GM21825 (cell line): ENCODE results near the gene SLC25A36.
"Not testable (repeated sequence)": the region's sequence is repeated elsewhere in the genome, so short reads cannot be mapped to it uniquely, and the experiment has no call there.

Experiments used
- ATAC-seq: cut with Tn5 transposase; IDR thresholded peaks from one replicate; pipeline ENCODE4 v1.9.1; 2021; ENCODE audit warnings: mild to moderate bottlenecking, moderate library complexity; ENCODE audit not compliant: unreplicated experiment

Gene SLC25A36

DNA sequence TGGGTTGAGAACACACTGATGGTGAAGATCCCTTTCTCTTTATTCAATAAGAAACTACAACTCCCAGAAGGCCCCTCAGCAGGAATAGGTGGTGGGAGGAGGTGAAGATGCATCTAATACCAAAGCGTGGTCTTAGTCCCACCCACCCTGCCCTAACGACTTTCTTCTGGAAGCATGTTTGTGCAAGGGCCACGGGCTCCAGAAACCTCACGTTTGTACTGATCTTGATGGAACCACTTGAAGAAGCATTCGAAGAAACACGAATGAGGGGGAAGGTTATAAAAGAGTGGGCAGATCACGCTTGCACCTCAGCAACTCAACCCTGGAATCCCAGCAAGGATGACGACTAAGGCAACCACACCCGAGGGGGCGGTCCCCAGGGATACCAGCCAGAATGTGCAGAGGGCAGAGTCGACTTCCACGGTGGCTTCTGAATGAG lies 10.6 kb upstream of the SLC25A36 start:
- no peak for ATAC-seq

DNA sequence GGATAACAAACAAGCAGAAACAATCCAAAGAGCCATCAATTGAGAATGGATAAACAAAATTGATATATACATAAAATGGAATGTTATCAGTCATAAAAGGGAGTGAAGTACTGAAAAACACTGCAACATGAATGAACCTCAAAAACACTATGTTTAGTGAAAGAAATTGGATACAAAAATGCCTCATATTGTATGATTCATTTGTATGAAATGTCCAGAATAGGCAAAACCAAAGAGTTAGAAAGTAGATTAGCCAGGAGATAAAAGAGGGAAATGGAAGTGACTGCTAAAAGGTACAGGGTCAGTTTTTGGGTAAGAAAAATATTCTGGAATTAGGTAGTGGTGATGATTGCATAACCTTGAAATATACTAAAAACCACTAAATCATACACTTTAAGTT lies 9.8 kb upstream of the SLC25A36 start:
- ATAC-seq, result no peak

DNA sequence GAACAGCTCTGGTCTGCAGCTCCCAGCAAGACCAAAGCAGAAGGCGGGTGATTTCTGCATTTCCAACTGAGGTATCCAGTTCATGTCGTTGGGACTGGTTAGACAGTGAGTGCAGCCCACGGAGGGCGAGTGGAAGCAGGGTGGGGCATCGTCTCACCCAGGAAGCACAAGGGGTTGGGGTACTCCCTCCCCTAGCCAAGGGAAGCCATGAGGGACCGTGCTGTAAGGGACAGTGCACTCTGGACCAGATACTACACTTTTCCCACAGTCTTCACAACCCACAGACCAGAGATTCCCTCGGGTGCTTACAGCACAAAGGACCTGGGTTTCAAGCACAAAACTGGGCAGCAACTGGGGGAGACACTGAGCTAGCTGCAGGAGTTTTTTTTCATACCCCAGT lies 8.5 kb upstream of the SLC25A36 start:
- no peak for ATAC-seq

- no peak for ATAC-seq
Observed at GRCh38 chr3:140933552-140933951, 8.1 kb upstream of the SLC25A36 start.

DNA sequence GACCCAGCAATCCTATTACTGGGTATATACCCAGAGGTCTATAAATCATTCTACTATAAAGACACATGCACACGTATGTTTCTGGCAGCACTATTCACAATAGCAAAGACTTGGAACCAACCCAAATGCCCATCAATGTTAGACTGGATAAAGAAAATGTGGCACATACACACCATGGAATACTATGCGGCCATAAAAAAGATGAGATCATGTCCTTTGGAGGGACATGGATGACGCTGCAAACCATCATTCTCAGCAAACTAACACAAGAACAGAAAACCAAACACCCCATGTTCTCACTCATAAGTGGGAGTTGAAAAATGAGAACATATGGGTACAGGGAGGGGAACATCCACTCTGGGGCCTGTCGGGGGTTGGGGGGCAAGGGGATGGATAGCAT lies 2.3 kb upstream of the SLC25A36 start:
- ATAC-seq, result not testable (repeated sequence)

GRCh38 chr3:140941090-140941433 lies 574 bp upstream of the SLC25A36 start:
- no peak for ATAC-seq

DNA sequence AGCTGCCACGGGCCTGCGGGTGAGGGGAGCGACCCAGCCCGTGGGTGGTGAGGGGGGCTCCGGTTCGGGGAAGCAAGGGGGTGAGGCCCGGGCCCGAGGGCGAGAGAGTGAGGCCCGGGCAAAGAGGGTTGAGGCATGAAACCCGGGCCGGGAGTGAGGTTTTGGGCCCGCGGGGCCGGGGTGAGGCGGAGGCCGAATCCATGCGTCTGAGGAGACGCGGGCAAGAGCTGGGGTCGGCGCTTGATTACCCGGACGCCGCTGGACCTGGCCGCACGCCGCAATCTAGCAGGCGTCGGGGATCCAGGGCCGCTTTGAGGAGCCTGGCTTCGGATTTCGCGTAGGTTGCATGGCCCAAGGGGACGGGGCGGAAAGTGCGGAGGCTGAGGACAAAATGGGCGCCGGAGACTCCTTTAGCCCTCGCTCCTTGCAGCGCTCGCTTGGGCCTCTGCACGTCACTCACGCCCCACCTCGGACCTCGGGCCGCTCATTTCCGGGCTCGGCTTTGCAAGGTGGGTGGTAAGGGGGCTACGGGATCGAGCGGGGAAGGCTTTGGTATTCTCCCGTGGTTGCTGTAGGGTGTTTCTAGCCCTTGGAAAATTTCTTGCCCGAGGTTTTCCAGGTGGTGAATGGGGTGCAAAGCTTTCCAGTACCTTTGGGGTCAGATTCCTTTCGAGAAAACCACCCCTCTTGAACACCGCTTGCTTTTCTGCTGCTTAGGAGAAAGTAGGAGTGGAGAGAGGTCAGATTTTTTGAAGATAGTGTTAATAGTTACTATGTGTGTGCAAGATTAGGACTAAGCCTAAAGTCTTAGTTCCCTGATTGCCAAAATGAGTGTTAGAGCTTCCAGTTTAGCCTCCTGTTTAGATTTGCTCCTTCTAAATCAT lies 827 bp downstream of the SLC25A36 start:
- ATAC-seq, result peak; percentile 48

DNA sequence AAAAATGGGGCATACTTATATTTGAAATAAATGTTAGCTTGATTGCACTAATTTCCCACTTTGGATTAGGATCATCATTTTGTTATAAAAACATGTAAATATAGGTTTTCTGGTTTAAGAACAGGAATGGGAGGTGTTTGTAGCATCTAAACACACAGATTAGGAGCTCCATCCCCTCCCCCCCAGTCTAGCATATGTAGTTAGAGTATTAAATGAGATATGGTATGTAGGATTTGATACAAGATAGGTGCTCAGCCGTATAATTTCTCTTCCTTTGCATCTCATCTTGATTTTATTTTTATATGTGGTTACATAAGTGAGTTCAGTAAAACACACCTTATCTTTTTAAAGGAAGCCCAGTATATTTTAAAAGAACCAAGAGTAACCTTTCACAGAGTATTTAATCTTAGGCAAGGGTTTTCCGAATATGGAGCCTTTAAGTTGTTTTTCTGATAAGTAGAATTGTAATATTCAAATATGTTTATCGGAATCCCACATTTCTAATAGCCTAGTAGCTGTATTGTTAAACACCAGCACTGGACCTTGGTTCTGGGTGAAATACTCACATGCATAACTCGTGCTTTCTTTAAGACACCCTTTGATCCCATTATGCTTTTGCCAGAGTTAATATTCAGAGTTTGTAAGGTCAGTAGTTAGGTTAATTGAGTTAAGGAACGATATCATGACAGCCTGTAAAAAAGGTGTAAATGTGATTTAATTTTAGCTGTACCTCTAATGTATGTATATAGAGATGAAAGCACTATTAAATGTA lies 2.3 kb downstream of the SLC25A36 start:
- ATAC-seq, result no peak

DNA sequence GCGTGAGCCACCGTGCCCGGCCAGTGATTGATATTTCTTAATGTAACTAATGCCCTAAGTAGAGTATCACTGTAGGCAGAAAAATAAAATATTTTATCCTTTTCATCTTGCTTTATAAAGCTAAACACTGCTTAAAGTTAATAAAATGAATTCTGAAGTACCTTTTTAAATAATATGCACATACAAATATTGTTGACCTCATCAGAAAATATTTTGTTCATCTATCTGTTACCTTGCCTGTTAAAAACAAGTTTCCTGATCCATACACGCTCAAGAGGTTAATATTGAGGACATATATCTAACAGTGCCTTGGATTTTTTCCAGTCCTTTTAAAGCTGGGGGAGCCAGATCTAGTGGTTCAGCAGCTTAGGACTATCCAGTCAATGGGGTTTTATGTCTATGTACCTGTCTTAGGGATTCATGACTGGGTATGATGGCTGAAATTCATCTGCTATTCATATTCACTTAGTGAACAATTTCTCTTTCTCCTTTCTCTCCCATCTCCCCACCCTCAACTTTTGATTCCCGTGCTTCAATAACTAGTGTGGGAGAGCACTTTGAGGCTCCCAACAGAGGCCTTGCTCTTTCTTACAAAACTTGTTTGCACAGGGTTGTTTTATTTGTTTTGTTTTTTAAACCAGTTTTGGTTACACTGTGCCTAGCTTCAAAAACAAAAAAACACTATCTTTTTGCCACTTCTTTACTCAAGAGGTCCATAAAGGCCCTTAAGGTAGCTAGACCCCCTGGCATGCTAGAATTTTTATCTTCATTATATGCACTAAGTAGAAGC lies 7.0 kb downstream of the SLC25A36 start:
- ATAC-seq, result no peak

- ATAC-seq, result no peak
Observed at GRCh38 chr3:140950144-140950543, 8.5 kb downstream of the SLC25A36 start.

DNA sequence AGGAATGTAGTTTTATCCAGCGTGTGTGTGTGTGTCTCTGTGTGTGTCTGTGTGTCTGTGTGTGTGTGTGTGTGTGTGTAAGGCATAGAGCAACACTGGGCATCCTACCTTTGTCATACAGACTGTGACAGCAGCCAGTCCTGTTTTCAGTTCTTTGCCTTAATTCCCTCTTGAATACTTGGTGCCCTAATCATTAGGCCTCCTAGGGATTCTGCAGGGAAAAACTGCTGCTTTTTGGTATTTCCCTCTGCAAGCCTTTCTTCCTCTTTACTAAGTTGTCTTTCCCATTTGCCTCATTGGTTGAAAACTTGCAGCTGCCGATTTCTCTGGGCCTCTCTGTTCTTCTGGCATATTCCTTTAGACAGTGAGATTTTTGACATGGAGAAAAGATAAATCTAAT lies 9.2 kb downstream of the SLC25A36 start:
- no peak for ATAC-seq

GRCh38 chr3:140951750-140952149 lies 10.1 kb downstream of the SLC25A36 start:
- not testable (repeated sequence) for ATAC-seq

- no peak for ATAC-seq
Observed at GRCh38 chr3:140953028-140953960, 11.7 kb downstream of the SLC25A36 start.

DNA sequence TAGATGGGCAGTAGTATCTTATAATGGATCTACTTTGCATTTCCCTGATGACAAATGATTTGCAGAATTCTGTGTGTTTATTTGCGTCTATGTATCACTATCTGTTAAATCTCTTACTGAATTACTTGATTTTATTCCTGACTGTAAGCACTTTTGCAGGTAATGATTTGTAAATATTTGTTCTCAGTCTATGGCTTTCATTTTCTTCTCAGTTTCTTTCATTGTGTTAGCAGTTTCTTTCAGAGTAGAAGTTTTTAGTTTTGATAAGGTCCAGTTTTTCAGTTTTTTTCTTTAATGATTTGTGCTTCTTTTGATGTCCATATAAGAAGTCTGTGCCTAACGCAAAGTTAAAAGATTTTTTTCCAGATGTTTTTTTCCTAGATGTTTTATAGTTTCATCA lies 12.9 kb downstream of the SLC25A36 start:
- no peak for ATAC-seq

DNA sequence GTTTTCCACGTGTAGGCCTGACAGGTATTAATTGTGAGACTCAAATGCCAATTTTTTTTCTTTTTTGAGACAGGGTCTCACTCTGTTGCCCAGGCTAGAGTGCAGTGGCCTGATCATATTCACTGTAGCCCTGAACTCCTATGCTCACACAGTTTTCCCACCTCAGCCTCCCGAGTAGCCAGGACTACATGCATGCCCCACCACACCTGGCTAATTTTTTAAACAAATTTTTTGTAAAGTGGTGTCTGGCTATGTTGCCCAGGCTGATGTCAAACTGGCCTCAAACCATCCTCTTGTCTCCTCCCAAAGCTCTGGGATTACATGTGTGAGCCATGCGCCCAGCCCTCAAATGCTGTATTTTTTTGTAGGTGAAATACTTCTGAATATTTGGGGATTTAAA lies 14.0 kb downstream of the SLC25A36 start:
- no peak for ATAC-seq

DNA sequence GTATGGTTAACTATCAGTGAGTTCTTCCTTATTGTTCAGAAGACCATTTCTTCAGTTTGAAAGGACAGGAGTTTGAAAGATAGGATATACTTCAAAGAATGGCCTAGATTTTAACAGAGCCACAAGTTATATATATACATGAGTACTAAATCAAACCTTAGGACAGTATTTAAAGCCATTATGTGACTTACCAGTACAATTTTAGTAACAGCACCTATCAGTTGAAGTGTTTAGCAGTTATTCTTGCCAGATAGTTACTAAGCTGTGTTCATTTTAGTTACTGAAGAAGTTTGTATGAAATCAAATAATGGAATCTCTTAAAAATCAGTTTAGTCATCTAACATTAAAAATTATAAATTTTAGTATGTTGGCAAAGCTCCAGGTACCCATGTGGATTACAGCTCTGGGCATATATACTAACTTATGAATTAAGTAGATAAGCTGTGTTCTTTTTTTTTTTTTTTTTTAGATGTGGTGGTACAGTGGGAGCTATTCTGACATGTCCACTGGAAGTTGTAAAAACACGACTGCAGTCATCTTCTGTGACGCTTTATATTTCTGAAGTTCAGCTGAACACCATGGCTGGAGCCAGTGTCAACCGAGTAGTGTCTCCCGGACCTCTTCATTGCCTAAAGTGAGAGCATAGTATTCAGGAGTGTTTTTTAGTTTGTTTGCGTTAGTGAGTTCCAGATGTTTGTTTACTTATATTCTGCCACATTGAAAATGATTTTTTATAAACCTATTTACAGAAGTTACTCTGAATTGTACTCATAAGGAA lies 14.6 kb downstream of the SLC25A36 start:
- no peak for ATAC-seq

DNA sequence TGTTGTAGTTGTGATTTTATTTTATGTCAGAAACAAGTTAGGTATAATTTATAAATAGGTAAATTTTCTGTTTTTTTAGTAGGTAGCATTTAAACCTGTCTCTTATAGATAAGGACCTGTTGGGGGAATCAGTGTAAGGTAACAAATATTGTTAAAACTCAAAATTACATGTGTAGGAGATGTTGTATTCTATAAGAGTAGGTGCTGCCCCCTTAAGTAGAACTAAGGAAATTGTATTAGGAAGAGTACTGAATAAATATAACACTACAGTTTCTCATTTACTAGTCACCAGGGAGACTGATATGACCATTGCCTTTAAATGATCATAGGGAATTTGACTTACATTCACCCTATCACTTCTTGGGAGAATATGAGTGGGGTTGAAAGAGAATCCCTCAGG lies 31.2 kb downstream of the SLC25A36 start:
- no peak for ATAC-seq

DNA sequence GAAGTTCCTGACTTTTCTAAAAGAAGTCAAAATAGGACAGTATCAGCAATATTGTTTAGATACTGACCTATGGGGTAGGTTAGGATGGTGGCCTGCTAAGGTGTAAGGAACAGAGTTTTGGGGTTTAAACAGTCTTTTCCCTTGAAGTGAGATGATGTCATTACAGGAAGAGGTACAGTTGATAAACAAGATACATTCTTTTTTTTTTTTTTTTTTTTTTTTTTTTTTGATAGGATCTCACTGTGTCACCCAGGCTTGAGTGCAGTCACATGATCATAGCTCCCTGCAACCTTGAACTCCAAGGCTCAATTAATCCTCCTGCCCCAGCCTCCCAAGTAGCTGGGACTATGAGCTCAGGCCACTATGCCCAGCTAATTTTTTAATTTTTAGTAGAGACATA lies 33.3 kb downstream of the SLC25A36 start:
- no peak for ATAC-seq

DNA sequence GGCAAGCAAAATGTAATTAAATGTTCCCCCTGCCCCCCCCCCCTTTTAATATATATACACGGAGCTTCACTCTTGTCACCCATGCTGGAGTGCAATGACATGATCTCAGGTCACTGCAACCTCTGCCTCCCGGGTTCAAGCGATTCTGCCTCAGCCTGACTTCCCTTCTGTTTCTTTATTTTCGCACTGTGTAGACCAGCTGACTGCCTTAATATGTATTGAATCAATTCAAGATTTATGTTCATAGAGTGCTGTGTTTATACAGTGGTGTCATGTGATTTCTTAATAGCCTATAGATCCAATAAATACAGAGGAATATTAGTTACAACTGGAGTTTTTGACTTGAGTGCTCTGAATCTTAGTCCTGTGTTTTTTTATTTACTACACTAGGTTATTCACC lies 39.0 kb downstream of the SLC25A36 start:
- no peak for ATAC-seq

GRCh38 chr3:140987792-140988191 lies 46.2 kb downstream of the SLC25A36 start:
- ATAC-seq, result not testable (repeated sequence)
